Endometrial microvascular endothelial cells (primary cell): ENCODE results near the gene UBR1. TPM values are rescaled to one million over a fixed set of nuclear protein-coding genes. Genes with fewer than 3 reads are reported as not detected.
"Not testable (repeated sequence)": the region's sequence is repeated elsewhere in the genome, so short reads cannot be mapped to it uniquely, and the experiment has no call there.

Experiments
- in situ Hi-C: cut with HindIII; loops from 2 replicates; pipeline ENCODE4 v1.10.0; 2017; ENCODE audit warnings: low sequenced_read_pairs, low pct_unique_long_range_greater_than_20kb; ENCODE audit errors: inconsistent ontology term
- total RNA-seq: library from RNA; depleted of rRNA; stranded (reverse); fragments of >200 nt; gene quantifications from one replicate; pipeline ENCODE4 v1.2.3, GENCODE V29; 2015; ENCODE audit errors: inconsistent ontology term

The UBR1 gene
- total RNA-seq, 1 donor from 2014 or later: 18.4 TPM

DNA sequence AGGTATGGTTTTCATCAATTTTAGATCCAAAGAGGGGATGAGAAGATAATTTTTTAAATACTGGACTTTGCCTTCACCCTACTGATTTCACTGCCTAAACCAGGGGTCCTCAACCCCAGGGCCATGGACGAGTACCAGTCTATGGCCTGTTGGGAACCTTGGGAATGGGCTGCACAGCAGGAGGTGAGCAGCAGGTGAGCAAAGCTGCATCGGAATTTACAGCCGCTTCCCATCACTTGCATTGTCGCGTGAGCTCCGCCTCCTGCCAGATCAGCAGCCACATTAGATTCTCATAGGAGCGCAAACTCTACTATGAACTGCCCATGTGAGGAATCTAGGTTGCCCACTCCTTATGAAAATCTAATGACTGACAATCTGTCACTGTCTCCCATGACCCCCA lies 109.0 kb downstream of the UBR1 start:
- in situ Hi-C loops: no loop called here

DNA sequence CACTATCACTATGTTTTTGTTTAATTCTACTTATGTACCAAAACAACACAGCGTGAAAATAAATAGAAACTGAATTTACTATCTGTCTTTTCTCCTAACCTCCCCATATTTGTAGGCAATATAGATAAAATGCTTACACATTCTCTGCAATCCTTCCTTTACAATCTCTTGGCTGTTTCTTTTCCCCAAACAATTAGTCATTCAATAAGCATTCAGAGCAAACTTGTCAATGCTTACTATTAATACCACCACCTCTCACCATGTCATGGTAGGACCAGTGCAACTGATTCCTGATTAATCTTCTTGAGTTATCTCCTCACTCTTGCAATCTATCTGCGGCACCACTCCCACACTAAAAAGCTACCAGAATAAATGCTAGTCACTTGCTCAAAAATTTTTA lies 111.3 kb downstream of the UBR1 start:
- in situ Hi-C loops: no loop called here

DNA sequence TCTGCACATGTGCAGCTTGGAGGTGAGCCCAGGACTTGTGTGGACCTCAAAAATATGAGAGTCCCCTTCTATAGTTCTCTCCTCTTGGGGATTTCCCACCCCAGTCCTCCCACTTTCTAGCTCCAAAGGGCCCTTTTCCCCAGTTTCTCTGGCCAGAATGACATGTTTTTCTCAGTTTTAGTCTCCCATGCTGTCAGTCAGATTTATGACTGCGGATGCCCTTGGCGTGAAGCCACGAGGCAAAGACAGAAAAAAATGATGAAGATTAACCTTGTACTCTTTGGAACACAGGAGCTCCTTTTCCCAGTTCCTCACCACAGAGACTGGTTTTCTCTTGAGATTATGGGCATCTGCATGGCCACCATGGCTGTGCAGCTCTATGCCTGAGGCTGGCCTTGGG lies 113.2 kb downstream of the UBR1 start:
- in situ Hi-C loops: no loop called here

DNA sequence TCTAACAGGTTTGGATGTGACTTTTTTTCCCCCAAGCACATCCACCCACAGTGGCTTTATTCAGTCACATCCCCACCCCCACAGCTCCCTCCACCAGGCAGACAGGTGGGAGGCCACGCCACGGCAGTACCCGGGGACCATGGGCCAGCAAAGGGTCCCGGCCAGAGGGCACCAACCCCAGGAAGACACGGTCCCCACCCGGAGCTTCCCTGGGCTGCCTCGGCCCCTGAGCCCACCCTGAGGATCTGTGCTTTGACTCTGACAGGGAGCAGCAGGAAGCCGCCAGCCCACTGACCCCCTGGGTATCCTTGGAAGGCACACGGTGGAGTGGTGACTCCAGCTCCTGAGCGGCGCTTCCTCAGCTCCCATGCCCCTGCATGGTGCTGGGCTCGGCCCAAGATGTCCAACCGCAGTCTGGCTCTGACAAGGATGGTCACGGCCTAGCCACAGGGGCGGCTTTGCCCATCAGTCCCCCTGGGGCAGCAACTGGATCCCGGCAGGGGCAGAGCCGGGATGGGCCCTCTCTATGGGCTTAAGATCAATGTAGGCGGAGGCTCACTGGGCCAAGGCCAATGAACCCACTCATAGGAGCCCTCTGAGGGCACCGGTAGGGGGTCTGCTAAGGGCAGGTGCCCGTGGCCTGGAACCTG lies 119.0 kb downstream of the UBR1 start:
- in situ Hi-C loops: no loop called here

DNA sequence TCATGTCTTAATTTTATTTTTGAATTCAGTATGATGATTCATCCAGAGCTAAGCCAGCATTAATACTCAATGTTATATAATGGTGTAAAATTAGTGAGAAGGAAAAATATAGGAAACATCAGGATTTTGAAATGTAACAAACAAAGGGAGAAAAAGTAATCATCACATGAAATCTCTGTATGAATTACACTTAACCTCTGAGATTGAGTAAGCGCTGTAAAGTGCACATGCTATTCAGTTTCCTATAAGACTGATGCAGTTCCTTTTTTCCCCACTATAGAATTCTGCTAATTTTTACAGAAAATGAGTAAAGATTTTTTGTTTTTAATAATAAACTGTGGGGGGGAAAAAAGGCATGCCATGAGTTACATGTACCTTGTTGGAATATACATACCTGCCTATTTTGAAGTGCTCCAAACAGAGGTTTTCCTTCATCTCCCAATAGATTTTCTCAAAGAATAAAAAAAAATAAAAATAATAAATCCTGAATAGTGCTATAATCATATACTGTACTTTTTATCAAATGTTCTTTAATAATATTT lies 121.3 kb downstream of the UBR1 start:
- in situ Hi-C loops: no loop called here

DNA sequence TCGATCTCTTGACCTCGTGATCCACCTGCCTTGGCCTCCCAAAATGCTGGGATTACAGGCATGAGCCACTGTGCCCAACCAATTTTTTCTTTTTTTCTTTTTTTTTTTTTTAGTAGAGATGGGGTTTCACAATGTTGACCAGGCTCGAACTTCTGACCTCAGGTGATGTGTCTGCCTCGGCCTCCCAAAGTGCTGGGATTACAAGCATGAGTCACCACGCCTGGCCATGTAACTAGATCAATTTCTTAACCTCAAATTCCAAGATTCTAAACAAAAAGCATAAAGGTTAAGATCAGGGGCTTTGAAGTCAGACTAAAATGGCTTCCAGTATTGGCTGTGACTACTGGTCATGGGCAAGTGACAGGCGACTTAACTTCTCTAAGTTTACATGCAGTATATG lies 126.7 kb downstream of the UBR1 start:
- in situ Hi-C loops: not testable (repeated sequence)

DNA sequence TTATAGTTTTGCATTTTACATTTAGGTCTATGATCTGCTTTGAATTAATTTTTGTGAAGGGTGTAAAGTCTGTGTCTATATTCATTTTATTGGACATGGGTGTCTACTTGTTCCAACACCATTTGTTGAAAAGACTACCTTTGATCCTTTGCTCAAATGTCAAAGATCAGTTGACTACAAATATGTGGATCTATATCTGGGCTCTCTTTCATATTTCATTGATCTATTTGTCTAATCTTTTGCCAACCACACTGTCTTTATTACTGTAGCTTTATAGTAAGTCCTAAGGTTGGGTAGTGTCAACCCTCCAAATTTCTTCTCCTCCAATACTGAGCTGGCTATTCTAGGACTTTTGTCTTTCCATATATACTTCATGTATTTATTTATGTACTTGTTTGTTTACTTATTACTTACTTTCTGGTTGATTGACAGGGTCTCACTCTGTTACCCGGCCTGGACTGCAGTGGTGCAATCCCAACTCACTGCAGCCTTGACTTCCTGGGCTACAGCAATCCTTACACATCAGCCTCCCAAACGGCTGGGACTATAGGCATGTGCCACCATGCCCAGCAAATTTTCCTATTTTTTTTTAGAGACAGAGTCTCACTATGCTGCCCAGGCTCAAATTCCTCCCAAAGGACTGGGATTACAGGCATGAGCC lies 131.5 kb downstream of the UBR1 start:
- in situ Hi-C loops: no loop called here

DNA sequence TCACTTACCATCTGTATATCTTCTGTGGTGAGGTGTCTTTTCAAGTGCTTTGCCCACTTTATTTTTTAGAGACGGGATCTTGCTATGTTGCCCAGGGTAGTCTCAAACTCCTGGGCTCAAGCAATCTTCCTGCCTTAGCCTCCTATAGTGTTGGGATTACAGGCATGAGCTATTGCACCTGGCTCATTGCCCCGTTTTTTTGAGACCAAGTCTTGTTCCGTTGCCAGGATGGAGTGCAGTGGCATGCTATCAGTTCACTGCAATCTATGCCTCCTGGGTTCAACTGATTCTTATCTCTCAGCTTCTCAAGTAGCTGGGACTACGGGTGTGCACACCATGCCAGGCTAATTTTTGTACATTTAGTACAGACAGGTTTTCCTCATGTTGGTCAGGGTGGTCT lies 132.7 kb downstream of the UBR1 start:
- in situ Hi-C loops: no loop called here

DNA sequence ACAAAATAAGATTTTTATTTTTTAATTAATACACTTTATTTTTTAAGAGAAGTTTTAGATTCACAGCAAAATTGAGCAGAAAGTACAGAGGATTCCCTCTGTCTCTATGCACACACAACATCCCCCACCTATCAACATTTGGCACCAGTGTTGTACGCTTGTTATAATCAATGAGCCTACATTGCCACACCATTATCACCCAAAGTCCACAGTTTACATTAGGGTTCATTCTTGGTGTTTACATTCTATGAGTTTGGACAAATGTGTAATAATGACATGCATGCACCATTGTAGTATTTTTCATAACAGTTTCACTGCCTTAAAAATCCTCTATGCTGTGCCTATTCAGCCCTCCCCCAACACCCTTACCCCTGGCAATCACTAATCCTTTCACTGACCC lies 134.0 kb downstream of the UBR1 start:
- in situ Hi-C loops: no loop called here

DNA sequence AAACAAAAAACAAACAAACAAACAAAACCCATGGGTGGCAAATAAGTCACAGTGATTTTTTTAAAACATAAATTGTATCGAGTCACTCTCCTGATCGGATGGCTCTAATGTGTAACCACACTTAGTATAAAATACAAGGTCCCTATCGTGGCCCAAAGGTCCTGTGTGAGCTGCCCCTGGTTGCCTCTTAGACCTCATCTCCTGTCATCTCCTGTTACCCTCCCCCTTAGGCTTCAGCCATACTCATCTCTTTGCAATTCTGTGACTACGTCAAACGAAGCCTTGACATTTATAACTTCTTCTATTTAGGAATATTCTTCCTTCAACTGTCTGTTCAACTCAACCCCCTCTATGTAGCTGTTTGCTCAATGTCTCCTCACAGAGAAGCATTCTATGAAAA lies 141.4 kb downstream of the UBR1 start:
- in situ Hi-C loops: no loop called here

DNA sequence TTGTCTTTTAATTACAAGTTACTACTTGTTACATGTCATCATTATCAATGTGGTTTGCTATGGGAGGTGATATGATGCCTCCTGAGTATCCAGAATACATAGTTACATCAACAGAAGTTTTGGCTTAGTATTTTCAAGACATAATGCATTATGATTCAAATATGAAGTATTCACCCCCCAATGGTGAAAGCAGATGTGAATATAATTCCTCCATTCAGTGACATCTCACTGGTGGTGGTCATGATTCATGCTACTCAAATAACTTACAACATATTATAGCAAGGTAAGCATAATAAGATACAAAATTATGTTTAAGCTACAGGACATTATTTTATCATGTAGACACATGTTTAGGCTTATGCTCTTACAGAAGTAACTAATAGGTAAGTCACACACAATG lies 150.3 kb downstream of the UBR1 start:
- in situ Hi-C loops: no loop called here

DNA sequence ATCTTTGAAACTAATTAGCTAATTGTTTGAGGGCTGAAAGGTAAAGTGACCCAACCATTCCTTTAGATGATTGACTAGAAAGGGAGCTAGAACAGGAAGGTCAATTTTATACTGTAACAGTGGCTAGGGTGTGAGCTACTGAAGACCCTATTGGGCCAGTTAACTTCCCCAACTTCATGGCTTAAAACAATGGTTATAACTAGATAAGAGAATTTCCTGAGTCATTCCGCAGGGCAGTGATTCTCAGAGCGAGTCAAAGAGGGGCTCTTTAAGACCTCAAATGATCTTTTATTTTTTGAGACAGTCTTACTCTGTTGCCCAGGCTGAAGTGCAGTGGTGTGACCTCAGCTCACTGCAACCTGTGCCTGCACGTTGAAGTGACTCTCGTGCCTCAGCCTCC lies 151.5 kb downstream of the UBR1 start:
- in situ Hi-C loops: no loop called here

DNA sequence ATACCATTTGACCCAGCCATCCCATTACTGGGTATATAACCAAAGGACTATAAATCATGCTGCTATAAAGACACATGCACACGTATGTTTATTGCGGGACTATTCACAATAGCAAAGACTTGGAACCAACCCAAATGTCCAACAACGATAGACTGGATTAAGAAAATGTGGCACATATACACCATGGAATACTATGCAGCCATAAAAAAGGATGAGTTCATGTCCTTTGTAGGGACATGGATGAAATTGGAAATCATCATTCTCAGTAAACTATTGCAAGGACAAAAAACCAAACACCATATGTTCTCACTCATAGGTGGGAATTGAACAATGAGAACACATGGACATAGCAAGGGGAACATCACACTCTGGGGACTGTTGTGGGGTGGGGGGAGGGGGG lies 156.9 kb downstream of the UBR1 start:
- in situ Hi-C loops: not testable (repeated sequence)

DNA sequence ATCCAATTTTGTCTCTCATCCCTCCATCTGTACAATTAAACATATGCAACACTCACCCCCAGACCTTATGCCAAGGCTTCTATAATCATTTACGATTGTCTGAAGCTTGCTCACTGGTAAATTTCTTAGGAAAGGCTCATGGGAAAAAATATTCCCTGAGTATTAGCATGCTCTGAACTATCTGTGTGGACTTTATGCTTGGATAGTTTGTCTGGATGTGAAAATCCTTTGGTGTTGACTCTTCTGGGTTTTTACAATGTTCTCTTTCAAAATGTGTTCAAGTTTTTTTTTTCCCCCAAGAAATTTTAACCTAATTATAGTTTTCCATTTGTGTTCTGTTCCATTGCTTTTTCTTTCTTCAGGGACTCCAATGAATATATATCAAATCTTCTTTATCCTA lies 165.3 kb downstream of the UBR1 start:
- in situ Hi-C loops: no loop called here

DNA sequence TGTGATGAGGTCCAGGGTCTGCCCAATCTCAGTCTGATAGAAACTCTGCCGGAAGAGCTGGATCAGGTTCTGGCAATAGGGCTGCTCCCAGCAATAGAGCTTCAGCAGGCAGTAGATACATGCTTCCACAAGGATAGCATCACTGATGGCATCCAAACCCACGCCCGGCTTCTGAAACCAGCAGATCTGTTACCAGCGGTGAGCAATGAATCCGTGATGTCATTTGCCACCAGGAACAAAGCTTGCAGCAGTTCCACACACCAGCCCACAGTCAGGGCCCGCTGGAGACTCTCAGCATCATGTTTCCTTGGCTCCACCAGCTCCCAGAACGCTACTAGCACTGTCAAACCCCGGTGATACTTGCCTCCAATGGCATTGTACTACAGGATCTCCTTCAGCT lies 166.0 kb downstream of the UBR1 start:
- in situ Hi-C loops: no loop called here

DNA sequence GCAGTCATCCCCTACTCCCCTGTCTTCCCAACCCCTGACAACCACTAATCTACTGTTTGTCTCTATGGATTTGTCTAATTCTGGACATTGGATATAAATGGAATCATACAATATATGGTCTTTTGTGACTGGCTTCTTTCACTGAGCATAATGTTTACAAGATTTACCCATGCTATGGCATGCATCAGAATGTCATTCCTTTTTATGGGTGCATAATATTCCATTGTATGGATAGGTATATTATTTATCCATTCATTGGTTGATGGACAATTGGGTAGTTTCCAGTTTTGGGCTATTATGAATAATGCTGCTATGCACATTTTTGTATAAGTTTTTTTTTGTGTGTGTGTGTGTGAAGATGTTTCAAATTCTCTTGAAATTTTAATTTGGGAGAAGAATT lies 168.7 kb downstream of the UBR1 start:
- in situ Hi-C loops: no loop called here

DNA sequence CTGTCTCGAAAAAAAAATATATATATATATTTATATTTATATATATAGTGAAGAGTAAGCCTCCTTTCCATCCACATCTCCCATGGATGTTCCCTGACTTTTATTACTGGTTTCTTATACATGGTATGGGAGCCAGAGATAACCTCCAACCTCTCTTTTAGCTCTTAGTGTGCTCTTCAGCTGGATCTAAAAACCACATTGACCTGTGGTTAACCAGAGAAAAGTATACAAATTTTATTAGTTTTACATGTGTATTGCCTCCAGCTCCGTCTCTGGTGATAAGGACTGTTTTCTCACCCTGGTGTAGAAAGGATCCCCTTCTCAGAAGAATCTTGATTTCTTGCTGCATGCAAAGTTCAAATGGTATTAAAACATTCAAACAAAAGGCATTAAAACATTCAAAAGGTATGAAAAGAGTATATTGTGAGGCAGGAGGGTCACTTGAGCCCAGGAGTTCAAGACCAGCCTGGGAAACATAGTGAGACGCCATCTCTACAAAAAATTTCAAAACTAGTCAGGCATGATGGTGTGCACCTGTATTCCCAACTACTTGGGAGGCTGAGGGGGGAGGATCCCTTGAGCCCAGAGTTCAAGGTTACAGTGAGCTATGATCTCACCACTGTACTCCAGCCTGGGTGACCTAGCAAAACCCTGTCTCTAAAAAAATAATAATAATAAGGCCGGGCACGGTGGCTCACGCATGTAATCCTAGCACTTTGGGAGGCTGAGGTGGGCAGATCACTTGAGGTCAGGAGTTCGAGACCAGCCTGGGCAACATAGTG lies 171.8 kb downstream of the UBR1 start:
- in situ Hi-C loops: no loop called here

DNA sequence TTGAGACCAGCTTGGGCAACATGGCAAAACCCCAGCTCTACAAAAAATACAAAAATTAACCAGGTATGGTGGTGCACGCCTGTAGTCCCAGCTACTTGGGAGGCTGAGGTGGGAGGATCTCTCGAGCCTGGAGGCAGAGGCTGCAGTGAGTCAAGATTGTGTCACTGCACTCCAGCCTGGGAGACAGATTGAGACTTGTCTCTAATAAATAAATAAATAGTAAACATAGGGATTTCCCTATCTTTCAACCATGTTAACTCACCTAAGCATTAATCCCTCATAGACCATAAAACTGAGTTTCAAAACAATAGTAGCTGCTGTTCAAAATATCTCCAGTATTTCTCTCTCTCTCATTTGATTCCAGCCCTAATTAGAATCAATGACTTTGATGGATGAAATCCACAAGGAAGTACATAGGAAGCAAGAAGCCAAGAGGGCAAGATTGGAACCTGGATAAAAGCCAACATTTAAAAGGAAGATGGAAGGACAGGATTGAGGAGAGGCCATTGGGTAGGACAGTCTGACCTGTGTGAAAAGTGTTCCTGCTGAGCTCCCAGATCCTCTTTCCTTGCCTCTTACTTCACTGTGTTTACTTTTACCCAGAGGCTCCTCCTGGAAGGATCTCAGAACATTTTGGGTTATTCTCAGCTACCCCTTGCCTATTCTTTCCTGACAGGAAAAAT lies 172.9 kb downstream of the UBR1 start:
- in situ Hi-C loops: no loop called here

DNA sequence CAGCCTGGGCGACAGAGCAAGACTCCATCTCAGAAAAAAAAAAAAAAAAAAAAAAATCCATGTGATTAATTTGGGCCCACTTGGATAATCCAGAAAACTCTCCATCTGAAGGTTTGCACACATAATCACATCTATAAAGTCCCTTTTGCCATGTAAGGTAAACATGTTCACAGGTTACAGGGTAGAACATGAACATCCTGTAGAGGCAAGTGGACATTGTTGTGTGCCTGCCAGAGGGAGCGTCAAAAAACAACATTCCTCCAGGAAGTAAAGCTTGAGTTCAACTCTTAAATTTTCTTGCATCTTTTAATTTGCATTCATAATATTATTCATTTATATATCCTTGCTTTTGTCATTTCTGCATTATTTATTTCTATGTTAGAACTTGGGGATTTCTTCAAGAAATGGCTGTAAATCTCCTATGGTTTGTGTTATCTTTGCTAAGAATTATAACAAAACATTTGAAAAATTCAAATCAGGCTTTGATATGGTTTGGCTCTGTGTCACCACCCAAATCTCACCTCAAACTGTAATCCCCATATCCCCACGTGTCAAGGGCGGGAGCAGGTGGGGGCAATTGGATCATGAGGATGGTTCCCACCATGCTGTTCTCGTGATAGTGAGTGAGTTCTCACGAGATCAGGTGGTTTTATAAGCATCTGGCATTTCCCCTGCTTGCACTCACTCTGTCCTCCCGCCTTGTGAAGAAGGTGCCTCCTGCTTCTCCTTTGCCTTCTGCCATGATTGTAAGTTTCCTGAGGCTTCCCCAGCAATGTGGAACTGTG lies 173.9 kb downstream of the UBR1 start:
- in situ Hi-C loops: no loop called here
